SK-N-MC (cell line): ENCODE data around the gene TRPM5.

Experiments
- EZH2 ChIP-seq: fragments of 200-600 bp; sonication (generic); IDR thresholded peaks from one replicate; pipeline ENCODE4 v1.6.1; 2017; ENCODE audit warnings: antibody characterized with exemption
- POLR2AphosphoS5 ChIP-seq: IDR thresholded peaks from 2 replicates; pipeline ENCODE4 v1.6.1; 2012; ENCODE audit warnings: mild to moderate bottlenecking, low read depth, low read length, borderline replicate concordance

- TF ChIP-seq POLR2AphosphoS5 (no peak), EZH2 (no peak)
Observed at GRCh38 chr11:2410616-2411015, 33.7 kb downstream of the TRPM5 start.
